K562 (cell line): ENCODE data around the gene HRAS. TPM values are rescaled to one million over a fixed set of nuclear protein-coding genes. Genes with fewer than 3 reads are reported as not detected.

Experiments used
- ARID4B ChIP-seq: sonication (generic); formaldehyde crosslinking; IDR thresholded peaks from 2 replicates; pipeline ENCODE4 v1.8.0; 2022; ENCODE audit warnings: mild to moderate bottlenecking, missing genetic modification reagents
- CHD7 ChIP-seq: fragments of 200-600 bp; sonication (generic); IDR thresholded peaks from one replicate; pipeline ENCODE4 v1.6.1; 2012; ENCODE audit warnings: mild to moderate bottlenecking, low read depth, low read length, inconsistent platforms
- RBM14 ChIP-seq: fragments of 200-400 bp; formaldehyde crosslinking; IDR thresholded peaks from 2 replicates; pipeline ENCODE4 v1.6.1; 2018; ENCODE audit warnings: low read depth, mild to moderate bottlenecking, low read length, moderate library complexity, borderline replicate concordance; ENCODE audit not compliant: insufficient read depth
- ZNF561 ChIP-seq: fragments of 450-650 bp; formaldehyde crosslinking; conservative IDR thresholded peaks from 2 replicates; pipeline ENCODE4 v1.4.0; 2020; ENCODE audit warnings: mild to moderate bottlenecking, moderate library complexity
- polyA plus RNA-seq, 8 experiments: library from polyadenylated mRNA; depleted of rRNA in 4 of 8; stranded (reverse) in 5 of 8; unstranded in 3 of 8; fragments of >200 nt; fragmentation: Nextera tagmentation in 2 of 8; fragmentation: Illumina TruSeq in 1 of 8; extraction: Ambion mirVana in 2 of 8; extraction: Trizol in 1 of 8; gene quantifications; 2 replicates each; pipeline versions ENCODE4 v1.2.1 to v1.2.3, GENCODE V29; 2011 to 2014; ENCODE audit warnings: inconsistent platforms in 1 of 8, missing spikeins in 1 of 8
- total RNA-seq, 7 experiments: library from RNA; depleted of rRNA in 6 of 7; stranded (reverse); fragments of >200 nt in 6 of 7; fragmentation: Illumina TruSeq in 2 of 7; extraction: Trizol in 2 of 7; gene quantifications; 2 replicates each; pipeline versions ENCODE4 v1.2.1 to v1.2.3, GENCODE V29; 2011 to 2021; ENCODE audit warnings: low replicate concordance in 1 of 7
- TF ChIP-seq, protein P1 (sequence below), 2 experiments: IDR thresholded peaks in 1 of 2; conservative IDR thresholded peaks in 1 of 2; 2 replicates each; pipeline ENCODE4 v1.6.1; 2016; ENCODE audit warnings: low read depth in 2 of 2, mild to moderate bottlenecking in 1 of 2, missing compliant biosample characterization in 1 of 2, missing genetic modification characterization in 1 of 2, moderate library complexity in 1 of 2

Gene HRAS
- total and polyA plus RNA-seq, 9 of the 15 experiments (the other 6 are each of a cell fraction or from before 2014, with no cell fraction given), result 2.8 to 73.5 (median 29.6) TPM

- TF ChIP-seq CHD7 (no peak), ARID4B (no peak), ZNF561 (CRISPR knock-in tag) (no peak), RBM14 (no peak)
- TF ChIP-seq, protein P1, sequence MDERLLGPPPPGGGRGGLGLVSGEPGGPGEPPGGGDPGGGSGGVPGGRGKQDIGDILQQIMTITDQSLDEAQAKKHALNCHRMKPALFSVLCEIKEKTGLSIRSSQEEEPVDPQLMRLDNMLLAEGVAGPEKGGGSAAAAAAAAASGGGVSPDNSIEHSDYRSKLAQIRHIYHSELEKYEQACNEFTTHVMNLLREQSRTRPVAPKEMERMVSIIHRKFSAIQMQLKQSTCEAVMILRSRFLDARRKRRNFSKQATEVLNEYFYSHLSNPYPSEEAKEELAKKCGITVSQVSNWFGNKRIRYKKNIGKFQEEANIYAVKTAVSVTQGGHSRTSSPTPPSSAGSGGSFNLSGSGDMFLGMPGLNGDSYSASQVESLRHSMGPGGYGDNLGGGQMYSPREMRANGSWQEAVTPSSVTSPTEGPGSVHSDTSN (CRISPR knock-in tag; IDR thresholded peaks at IDR 0.05; ENCODE audit: low read depth), result no peak
- TF ChIP-seq, protein P1 (tag; conservative IDR thresholded peaks at IDR 0.05; ENCODE audit: low read depth), result no peak
Measured at GRCh38 chr11:579830-580601, 44.6 kb upstream of the HRAS start (continued).
